ENCODE results near the gene TBC1D17. TPM values are rescaled to one million over a fixed set of nuclear protein-coding genes. Genes with fewer than 3 reads are reported as not detected.

Gene TBC1D17
- total and polyA plus RNA-seq, 9 donors = 23.1 to 77.5 (median 49.8) TPM

DNA sequence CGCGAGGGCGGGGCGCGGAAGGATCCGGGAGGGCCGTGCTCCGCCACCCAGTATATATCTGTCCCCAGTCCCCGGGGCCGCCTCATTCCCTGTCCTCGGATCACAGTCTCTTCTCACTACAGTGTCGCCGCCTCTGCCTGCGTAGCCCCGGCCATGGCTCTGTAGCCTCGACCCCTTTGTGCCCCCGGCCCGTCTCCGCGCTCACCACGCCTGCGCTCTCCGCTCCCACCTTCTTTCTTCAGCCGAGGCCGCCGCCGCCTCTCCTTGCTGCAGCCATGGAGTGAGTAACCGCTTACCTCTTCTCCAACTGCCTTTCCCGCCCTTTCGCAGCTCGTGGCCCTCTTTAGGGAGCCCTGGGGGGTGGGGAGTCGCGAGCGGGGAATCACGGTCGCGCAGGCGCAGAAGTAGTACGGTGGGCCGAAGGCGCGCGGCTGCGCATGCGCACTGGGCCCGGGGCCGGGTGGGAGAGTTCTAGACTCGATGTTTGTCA, 51.7 kb downstream of the TBC1D17 start, which contains the start of the genes ATF5 and NUP62:
Gene ATF5, plus strand, starts transcription at position 85 of the 490 bp plus-strand sequence. CDS start 1,646 bp downstream, outside the sequence.
Gene NUP62, minus strand, starts transcription at position 384 of the 490 bp plus-strand sequence. CDS start 19,697 bp downstream, outside the sequence.
- WGBS, 3 donors = 0 to 1% (median 1%) methylated on average over 31 to 48 of the region's 48 CpGs
- peak within 1 kb of the TSS; percentile 94 for H3K4me3 ChIP-seq
- intact Hi-C loops (cut with DNase I) = loop anchor here in 1 of 4 donors (2.0 kb wide), 1 partner anchor 50 kb away; no protein-coding TSS in a partner anchor

DNA sequence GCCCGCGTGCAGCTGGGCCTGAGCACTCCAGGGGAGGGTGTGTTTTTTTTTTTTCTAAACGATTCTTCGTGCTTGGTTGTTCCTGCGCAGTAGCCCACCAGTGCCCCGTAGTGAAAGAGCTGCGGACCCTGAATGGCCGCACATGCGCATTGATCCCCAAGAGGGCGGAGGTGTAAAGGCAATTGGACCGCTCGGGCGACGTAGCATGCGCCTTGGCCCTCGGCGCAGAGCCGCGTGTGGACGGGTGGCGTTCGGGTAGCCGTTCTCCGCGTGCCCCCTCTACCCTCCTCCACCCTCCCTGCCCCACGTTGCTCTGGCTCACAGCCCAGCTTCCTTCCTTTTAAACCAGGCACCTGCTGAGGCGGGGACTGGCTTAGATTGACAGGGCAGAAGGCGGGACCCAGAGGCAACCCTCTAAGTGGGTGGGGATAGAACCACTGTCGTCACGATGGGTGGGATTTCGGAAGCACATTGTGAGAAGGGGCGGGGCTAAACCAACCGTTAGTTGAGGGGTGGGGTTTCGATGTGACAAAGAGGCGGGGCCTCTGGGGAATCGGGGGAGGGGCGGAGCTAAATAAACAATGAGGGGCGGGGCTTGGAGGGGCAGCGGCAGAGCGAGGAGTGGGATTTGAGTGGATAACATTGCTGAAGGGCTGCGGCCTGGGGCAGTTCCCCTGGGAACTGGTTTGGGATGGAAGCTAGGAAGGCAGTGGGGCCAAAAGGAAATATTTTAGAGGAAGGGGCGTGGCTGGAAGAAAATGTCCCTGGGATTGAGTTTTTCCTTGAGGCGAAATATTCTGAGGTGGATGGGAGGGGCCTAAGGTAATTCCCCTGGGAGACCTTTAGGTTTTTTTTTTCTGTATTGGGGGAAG, 52.3 kb downstream of the TBC1D17 start:
- peak overlapping the region; percentile 94 for H3K4me3 ChIP-seq
- intact Hi-C loops (cut with DNase I) = loop anchor here in 1 of 4 donors (2.0 kb wide), 1 partner anchor 51 kb away; no protein-coding TSS in a partner anchor
- no peaks in the 10 kb centered on the region for H3K27me3 ChIP-seq
- 0 to 1% (median 1%) methylated on average over 42 to 43 of the region's 43 CpGs for WGBS, 3 donors
- H3K4me1 ChIP-seq (ENCODE audit: insufficient read depth) = peaks cover 10% of the 10 kb centered on the region
- peak overlapping the region; percentile 82 for H3K27ac ChIP-seq
- peak; percentile 93 to 97 (median 96) for DNase-seq
- TF ChIP-seq EP300 (IDR thresholded peaks at IDR 0.05) (no peak), POLR2A (IDR thresholded peaks at IDR 0.05) (no peak)
- TF ChIP-seq, protein P1, sequence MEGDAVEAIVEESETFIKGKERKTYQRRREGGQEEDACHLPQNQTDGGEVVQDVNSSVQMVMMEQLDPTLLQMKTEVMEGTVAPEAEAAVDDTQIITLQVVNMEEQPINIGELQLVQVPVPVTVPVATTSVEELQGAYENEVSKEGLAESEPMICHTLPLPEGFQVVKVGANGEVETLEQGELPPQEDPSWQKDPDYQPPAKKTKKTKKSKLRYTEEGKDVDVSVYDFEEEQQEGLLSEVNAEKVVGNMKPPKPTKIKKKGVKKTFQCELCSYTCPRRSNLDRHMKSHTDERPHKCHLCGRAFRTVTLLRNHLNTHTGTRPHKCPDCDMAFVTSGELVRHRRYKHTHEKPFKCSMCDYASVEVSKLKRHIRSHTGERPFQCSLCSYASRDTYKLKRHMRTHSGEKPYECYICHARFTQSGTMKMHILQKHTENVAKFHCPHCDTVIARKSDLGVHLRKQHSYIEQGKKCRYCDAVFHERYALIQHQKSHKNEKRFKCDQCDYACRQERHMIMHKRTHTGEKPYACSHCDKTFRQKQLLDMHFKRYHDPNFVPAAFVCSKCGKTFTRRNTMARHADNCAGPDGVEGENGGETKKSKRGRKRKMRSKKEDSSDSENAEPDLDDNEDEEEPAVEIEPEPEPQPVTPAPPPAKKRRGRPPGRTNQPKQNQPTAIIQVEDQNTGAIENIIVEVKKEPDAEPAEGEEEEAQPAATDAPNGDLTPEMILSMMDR (IDR thresholded peaks at IDR 0.05) = peak in 1 of 3 donors; percentile 47
- no peaks in the 10 kb centered on the region for H3K36me3 ChIP-seq
- no peaks in the 10 kb centered on the region for H3K9me3 ChIP-seq

More for the DNA sequence above, 51.7 kb downstream of the TBC1D17 start, which contains the start of the genes ATF5 and NUP62:
- Histone ChIP-seq H3K36me3 (no peaks in the 10 kb centered on the region), H3K9me3 (no peaks in the 10 kb centered on the region), H3K27me3 (no peaks in the 10 kb centered on the region), H3K27ac (peak within 1 kb of the TSS; percentile 82), H3K4me1 (ENCODE audit: insufficient read depth) (peaks cover 10% of the 10 kb centered on the region)
- TF ChIP-seq, protein P1 (IDR thresholded peaks at IDR 0.05) = no peak
- no peak for TF ChIP-seq POLR2A (IDR thresholded peaks at IDR 0.05)
- TF ChIP-seq EP300 (IDR thresholded peaks at IDR 0.05) = no peak
- DNase-seq = peak; percentile 89 to 95 (median 94)

DNA sequence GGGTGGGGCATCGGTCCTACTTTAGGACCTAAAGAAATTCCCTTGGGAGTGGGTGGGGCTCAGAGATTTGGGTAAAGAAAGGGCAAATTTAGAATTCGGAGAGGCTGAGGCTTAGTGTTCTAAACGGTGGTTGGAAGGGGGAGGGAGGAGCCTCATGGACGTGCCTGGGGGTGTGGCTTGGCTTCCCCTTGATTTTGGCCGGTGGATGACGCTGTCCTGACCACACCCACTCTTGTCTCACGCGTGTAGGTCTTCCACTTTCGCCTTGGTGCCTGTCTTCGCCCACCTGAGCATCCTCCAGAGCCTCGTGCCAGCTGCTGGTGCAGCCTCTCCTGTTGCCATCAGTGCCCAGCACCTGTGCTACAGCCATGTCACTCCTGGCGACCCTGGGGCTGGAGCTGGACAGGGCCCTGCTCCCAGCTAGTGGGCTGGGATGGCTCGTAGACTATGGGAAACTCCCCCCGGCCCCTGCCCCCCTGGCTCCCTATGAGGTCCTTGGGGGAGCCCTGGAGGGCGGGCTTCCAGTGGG, 53.0 kb downstream of the TBC1D17 start:
- Histone ChIP-seq H3K9me3 (no peaks in the 10 kb centered on the region), H3K4me1 (ENCODE audit: insufficient read depth) (peaks cover 10% of the 10 kb centered on the region), H3K4me3 (no peak overlapping the region), H3K27me3 (no peaks in the 10 kb centered on the region), H3K36me3 (no peaks in the 10 kb centered on the region), H3K27ac (peak overlapping the region in 1 of 2 donors; percentile 82)
- intact Hi-C loops (cut with DNase I) = no loop called here
- peak; percentile 68 to 79 (median 74) for DNase-seq
- 34 to 43% (median 37%) methylated on average over 14 to 15 of the region's 15 CpGs for WGBS, 3 donors
- TF ChIP-seq EP300 (IDR thresholded peaks at IDR 0.05) (no peak), POLR2A (IDR thresholded peaks at IDR 0.05) (no peak)
- TF ChIP-seq, protein P1 (IDR thresholded peaks at IDR 0.05) = no peak

DNA sequence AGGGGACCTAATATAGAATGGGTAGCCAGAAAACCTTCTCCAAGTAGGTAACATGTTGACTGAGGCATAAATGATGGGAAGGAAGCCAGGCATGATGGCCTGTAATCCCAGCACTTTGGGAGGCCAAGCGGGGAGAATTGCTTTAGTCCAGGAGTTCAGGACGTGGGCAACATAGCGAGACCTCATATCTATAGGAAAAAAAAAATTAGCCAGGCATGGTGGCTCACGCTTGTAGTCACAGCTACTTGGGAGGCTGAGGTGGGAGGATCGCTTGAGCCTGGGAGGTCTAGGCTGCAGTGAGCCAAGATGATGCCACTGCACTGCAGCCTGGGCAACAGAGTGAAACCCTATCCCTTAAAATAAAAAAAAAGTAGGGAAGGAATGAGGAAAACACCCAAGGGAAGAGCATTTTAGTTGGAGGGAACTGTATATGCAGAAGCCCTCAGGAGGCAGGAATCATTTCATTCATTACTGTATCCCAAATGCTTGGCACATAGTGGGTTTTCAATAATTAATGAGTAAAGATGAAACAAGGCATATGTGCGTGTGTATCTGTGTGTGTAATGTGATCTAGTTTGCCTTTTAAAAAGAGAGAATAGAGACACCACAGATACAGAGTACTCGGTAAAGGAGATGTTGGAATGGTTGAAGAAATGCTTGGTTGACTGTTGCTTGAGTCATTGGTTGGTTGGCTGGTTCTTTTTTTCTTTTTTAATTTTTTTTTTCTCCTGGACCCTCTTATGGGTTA, 54.0 kb downstream of the TBC1D17 start:
- Histone ChIP-seq H3K27ac (no peak overlapping the region), H3K36me3 (no peaks in the 10 kb centered on the region), H3K4me3 (no peak overlapping the region), H3K4me1 (ENCODE audit: insufficient read depth) (peaks cover 10% of the 10 kb centered on the region), H3K9me3 (no peaks in the 10 kb centered on the region), H3K27me3 (no peaks in the 10 kb centered on the region)
- no peak for DNase-seq
- TF ChIP-seq, protein P1 (IDR thresholded peaks at IDR 0.05) = no peak
- no peak for TF ChIP-seq POLR2A (IDR thresholded peaks at IDR 0.05)
- no peak for TF ChIP-seq EP300 (IDR thresholded peaks at IDR 0.05)
- intact Hi-C loops (cut with DNase I) = no loop called here
- 78 to 89% (median 78%) methylated on average over 7 of the region's 7 CpGs for WGBS, 3 donors
